Omental fat pad (tissue), 4 donors: ENCODE results near the gene PPP1R9A. TPM values are rescaled to one million over a fixed set of nuclear protein-coding genes. Genes with fewer than 3 reads are reported as not detected.
A peak's percentile ranks its signal among the peaks of the same experiment; 100 is the strongest.

Experiments used
- ATAC-seq: fragments of 150-250 bp; one replicate; pipeline ENCODE4 v1.9.1; 2016; ENCODE audit warnings: mild to moderate bottlenecking, moderate library complexity; ENCODE audit not compliant: low FRiP score
- DNase-seq: peaks from one replicate; pipeline ENCODE4 v3.0.0-alpha.2; 2019; ENCODE audit warnings: low spot score
- total RNA-seq, 4 donors: library from RNA; depleted of rRNA; stranded (reverse); fragments of >200 nt; gene quantifications; one replicate each; pipeline ENCODE4 v1.1.0, GENCODE V29; 2016
- TF ChIP-seq, protein P1 (sequence below), 3 donors: fragments of 450-650 bp; IDR thresholded peaks; one replicate each; pipeline ENCODE4 v1.5.1; 2016 to 2017; ENCODE audit warnings: antibody characterized with exemption in 3 of 3, mild to moderate bottlenecking in 3 of 3, moderate library complexity in 2 of 3

Gene PPP1R9A
- total RNA-seq, 4 donors from 2014 or later, result 5.5 to 16.5 (median 9.6) TPM

DNA sequence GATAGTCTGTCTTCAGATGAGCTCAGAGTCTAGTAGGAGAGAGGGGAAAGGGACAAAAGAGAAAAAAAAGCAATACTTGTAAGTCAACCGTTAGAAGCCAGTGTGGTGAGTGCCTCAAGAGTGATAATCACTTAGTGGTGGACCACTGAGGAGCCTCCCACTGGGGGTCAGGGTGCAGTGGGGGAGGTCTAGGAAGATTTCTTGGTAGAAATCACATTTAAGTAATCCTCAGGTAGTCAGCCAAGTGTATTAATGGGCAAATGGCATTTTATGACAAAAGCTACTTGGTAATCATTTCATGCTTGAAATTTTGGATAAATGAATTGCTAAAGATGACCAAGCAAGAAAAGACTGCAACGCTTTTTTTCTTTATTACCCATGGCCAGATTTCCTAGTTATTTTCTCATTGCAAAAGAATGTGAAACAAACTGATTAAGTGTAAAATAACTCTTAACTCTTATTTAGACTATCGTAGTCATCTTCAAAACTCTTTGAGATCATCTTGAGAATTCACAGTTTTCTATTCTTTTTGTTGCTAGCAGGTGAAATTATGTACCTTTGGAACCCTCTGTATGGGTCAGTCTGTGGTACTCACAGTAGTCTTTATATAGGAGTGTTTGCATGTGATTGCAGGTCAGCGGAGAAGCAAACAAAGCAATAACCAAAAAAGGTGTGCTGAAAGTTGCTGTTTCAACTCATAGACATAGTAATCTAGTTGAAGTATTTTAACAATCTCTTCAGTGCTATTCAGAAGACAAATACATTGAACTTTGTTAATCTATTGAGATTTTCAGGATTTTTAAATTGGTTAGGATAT, 63.9 kb downstream of the PPP1R9A start:
- peak; percentile 38 for ATAC-seq
- no peak for DNase-seq

DNA sequence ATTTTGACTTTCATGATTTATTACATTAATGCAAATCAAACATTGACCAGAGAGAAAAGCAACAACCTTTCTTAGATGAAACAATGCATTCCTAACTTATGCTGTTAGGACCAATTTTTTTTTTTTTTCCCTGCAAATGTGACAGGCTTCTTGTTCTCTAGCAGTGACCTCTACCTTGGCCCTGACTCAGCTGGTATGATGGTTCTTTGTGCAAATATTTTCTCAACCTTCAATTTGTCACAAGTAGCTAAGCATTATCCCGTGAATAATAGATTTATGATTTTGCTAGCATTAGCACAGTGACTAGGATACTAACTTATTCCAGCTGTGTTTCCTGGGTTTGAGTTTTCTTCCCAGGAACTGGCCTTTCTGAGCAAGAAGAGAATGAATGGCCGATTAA, 64.9 kb downstream of the PPP1R9A start:
- ATAC-seq (no peak), DNase-seq (no peak)
- TF ChIP-seq, protein P1, sequence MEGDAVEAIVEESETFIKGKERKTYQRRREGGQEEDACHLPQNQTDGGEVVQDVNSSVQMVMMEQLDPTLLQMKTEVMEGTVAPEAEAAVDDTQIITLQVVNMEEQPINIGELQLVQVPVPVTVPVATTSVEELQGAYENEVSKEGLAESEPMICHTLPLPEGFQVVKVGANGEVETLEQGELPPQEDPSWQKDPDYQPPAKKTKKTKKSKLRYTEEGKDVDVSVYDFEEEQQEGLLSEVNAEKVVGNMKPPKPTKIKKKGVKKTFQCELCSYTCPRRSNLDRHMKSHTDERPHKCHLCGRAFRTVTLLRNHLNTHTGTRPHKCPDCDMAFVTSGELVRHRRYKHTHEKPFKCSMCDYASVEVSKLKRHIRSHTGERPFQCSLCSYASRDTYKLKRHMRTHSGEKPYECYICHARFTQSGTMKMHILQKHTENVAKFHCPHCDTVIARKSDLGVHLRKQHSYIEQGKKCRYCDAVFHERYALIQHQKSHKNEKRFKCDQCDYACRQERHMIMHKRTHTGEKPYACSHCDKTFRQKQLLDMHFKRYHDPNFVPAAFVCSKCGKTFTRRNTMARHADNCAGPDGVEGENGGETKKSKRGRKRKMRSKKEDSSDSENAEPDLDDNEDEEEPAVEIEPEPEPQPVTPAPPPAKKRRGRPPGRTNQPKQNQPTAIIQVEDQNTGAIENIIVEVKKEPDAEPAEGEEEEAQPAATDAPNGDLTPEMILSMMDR (IDR thresholded peaks at IDR 0.05), result no peak

More for the DNA sequence above, 63.9 kb downstream of the PPP1R9A start:
- TF ChIP-seq, protein P1 (IDR thresholded peaks at IDR 0.05), result no peak

DNA sequence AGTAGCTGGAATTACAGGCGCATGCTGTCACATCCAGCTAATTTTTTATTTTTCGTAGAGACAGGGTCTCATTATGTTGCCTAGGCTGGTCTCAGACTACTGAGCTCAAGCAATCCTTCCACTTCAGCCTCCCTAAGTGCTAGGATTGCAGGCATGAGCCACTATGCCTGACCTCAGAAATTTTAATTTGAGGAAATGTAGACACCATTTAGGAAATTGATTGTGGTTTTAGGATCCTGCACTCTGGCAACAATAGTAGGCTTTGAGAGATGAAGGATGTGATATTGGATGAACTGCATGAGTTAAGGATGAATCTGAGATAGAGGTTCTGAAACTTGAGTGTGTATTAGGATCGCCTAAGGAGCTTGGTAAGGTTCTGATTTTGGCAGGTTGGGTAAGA, 66.5 kb downstream of the PPP1R9A start:
- DNase-seq (no peak), ATAC-seq (no peak)
- TF ChIP-seq, protein P1 (IDR thresholded peaks at IDR 0.05), result no peak

GRCh38 chr7:94974423-94974822, 67.0 kb downstream of the PPP1R9A start:
- TF ChIP-seq, protein P1 (IDR thresholded peaks at IDR 0.05), result no peak
- no peak for DNase-seq
- no peak for ATAC-seq

GRCh38 chr7:94975336-94975735, 67.9 kb downstream of the PPP1R9A start:
- DNase-seq (no peak), ATAC-seq (peak; percentile 54)
- TF ChIP-seq, protein P1 (IDR thresholded peaks at IDR 0.05), result no peak

- DNase-seq (no peak), ATAC-seq (peak; percentile 88)
- TF ChIP-seq, protein P1 (IDR thresholded peaks at IDR 0.05), result no peak
These were observed 73.2 kb downstream of the PPP1R9A start for GRCh38 chr7:94980418-94981142.
